AG10803 (cell line): Measurements from ENCODE around the gene HSPA14.

Experiments
- DNase-seq: peaks from one replicate; pipeline ENCODE4 v3.0.0; 2010; ENCODE audit warnings: low read depth
- H3K4me3 ChIP-seq: 2 replicates; pipeline ENCODE4 v1.5.1; 2011; ENCODE audit warnings: mild to moderate bottlenecking, low read length, control low read depth
- CTCF ChIP-seq: conservative IDR thresholded peaks from 2 replicates; pipeline ENCODE4 v1.5.1; 2011; ENCODE audit warnings: mild to moderate bottlenecking, low read length, control low read depth, inconsistent platforms

Gene HSPA14

GRCh38 chr10:14876764-14877163, 38.7 kb downstream of the HSPA14 start:
- peak overlapping the region; percentile 90 for H3K4me3 ChIP-seq
- DNase-seq = no peak
- no peak for TF ChIP-seq CTCF

GRCh38 chr10:14878266-14879123, 40.4 kb downstream of the HSPA14 start, which contains the start of gene SUV39H2:
Gene SUV39H2 (plus strand): TSS chr10:14878866. CDS start chr10:14878889, 23 bp downstream.
- peak; percentile 94 for DNase-seq

GRCh38 chr10:14879124-14879927, 41.2 kb downstream of the HSPA14 start:
- TF ChIP-seq CTCF = no peak
- peak; percentile 5 for DNase-seq
- peak overlapping the region; percentile 77 for H3K4me3 ChIP-seq

More at GRCh38 chr10:14878266-14879123, 40.4 kb downstream of the HSPA14 start, which contains the start of gene SUV39H2:
- no peak; the same call in 1 of the 2 replicates for TF ChIP-seq CTCF
- H3K4me3 ChIP-seq = peak within 1 kb of the TSS; percentile 90

- DNase-seq = no peak
- peak overlapping the region; percentile 77 for H3K4me3 ChIP-seq
- TF ChIP-seq CTCF = no peak
Observed at GRCh38 chr10:14879928-14880193, 41.8 kb downstream of the HSPA14 start.

GRCh38 chr10:14880229-14880628, 42.1 kb downstream of the HSPA14 start:
- no peak for DNase-seq
- peak overlapping the region; percentile 77 for H3K4me3 ChIP-seq
- no peak for TF ChIP-seq CTCF

GRCh38 chr10:14884082-14884481, 46.0 kb downstream of the HSPA14 start:
- DNase-seq = no peak
- no peak for TF ChIP-seq CTCF

GRCh38 chr10:14889318-14889717, 51.2 kb downstream of the HSPA14 start:
- DNase-seq = peak; percentile 3
- H3K4me3 ChIP-seq = no peak overlapping the region
- peak; percentile 39 for TF ChIP-seq CTCF

More at GRCh38 chr10:14884082-14884481, 46.0 kb downstream of the HSPA14 start:
- H3K4me3 ChIP-seq = no peak overlapping the region
